ENCODE measurements around the gene ADCY9.
A peak's percentile ranks its signal among the peaks of the same experiment; 100 is the strongest.

Gene ADCY9

DNA sequence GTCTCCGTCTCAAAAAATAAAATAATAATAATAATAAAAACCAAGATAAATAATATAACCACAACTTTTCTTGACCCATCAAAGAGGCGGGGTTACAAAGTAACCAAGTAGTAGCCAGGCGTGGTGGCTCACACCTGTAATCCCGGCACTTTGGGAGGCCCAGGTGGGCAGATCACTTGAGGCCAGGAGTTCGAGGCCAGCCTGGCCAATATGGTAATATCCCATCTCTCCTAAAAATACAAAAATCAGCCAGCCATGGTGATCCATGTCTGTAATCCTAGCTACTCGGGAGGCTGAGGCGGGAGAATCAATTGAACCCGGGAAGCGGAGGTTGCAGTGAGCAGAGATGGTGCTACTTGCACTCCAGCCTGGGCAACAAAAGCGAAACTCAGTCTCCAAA lies 45.3 kb downstream of the ADCY9 start:
- TF ChIP-seq, protein P1, sequence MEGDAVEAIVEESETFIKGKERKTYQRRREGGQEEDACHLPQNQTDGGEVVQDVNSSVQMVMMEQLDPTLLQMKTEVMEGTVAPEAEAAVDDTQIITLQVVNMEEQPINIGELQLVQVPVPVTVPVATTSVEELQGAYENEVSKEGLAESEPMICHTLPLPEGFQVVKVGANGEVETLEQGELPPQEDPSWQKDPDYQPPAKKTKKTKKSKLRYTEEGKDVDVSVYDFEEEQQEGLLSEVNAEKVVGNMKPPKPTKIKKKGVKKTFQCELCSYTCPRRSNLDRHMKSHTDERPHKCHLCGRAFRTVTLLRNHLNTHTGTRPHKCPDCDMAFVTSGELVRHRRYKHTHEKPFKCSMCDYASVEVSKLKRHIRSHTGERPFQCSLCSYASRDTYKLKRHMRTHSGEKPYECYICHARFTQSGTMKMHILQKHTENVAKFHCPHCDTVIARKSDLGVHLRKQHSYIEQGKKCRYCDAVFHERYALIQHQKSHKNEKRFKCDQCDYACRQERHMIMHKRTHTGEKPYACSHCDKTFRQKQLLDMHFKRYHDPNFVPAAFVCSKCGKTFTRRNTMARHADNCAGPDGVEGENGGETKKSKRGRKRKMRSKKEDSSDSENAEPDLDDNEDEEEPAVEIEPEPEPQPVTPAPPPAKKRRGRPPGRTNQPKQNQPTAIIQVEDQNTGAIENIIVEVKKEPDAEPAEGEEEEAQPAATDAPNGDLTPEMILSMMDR (IDR thresholded peaks at IDR 0.05; ENCODE audit: low read depth, low read length), result no peak
- no peak overlapping the region for H3K4me3 ChIP-seq (replicated peaks in 1 of 2; ENCODE audit: low read depth in 2 of 2, low read length in 2 of 2)
- DNase-seq (ENCODE audit: low read depth in 2 of 2), result no peak

DNA sequence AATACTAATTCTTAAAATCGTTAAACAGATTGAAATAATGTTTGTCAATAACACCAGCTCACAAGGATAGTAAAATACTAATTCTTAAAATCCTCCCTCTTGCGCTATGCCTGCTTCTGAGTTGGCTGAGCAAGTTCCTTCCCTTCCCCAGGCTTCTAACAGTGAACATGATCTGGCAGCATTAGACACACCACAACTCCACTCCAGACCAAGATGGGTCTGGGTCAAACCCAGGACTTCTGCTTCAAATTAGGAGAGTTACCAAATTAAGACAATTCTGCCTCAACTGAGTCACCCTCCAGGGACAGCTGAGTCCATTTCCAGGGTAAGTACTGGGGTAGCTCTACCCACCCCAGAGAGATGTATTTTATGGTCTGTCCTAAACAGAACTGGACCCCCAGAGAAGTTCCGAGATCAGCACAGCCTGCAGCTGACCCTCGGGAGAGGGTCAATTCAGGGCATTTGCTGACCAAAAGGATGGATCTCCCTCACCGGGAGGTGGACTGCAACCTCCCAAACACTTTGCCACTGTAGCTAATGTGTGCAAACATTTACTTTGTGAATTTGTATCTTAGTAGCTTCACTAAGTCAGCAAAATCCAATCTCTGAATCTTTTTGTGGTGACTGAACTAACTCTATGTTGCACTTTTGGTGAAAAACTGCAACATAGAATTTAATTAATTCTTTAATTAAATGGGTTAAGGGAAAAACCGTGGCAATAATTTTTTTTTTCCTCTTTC lies 48.8 kb downstream of the ADCY9 start:
- peak in 1 of 2 donors; percentile 24 for DNase-seq (ENCODE audit: low read depth in 2 of 2)

DNA sequence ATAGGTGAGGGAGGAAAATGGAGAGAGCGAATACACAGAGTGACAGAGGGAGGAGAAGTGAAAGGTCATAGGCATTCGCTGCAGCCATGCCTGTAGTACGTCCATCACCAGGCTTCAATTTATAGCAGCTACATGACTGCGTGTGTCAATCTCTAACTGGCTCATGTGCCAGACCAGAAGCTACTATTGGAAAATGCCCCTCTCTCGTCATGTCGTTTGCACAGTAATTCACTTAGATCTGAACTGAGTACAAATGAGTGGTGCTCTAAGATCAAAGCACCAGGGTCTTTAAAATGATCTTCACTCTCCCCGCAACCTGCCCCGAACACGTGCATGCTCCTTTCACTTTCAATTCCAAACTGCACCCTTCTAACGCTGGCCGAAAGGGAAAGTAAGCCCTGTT lies 51.3 kb downstream of the ADCY9 start:
- DNase-seq (ENCODE audit: low read depth in 2 of 2), result no peak
- H3K4me3 ChIP-seq (replicated peaks in 1 of 2; ENCODE audit: low read depth in 2 of 2, low read length in 2 of 2), result no peak overlapping the region
- TF ChIP-seq, protein P1 (IDR thresholded peaks at IDR 0.05; ENCODE audit: low read depth, low read length), result no peak

More for the DNA sequence above, 48.8 kb downstream of the ADCY9 start:
- H3K4me3 ChIP-seq (replicated peaks in 1 of 2; ENCODE audit: low read depth in 2 of 2, low read length in 2 of 2), result no peak overlapping the region
- TF ChIP-seq, protein P1 (IDR thresholded peaks at IDR 0.05; ENCODE audit: low read depth, low read length), result no peak

DNA sequence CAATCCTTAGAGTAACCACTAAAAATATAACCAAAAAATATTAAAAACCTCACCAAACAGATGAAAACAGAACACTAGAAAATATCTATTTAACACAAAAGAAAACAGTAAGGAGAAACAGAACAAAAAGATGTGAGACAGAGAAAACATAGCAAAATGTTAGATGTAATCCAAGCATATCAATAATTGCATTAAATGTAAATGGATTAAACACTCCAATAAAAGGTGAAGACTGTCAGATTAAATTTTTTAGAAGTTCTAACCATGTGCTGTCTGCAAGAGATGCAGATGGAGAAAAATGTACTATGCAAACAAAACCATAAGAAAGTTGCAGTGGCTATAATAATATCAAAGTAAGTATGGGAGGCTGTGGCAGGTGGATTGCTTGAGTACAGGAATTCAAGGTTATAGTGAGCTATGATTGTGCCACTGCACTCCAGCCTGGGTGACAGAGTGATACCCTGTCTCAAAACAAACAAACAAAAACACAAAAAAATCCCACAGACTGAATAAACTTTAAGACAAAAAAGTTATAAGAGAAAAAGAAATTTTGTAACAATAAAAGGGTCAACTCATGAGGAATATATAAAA lies 53.9 kb downstream of the ADCY9 start:
- no peak overlapping the region for H3K4me3 ChIP-seq (replicated peaks in 1 of 2; ENCODE audit: low read depth in 2 of 2, low read length in 2 of 2)
- DNase-seq (ENCODE audit: low read depth in 2 of 2), result no peak
- TF ChIP-seq, protein P1 (IDR thresholded peaks at IDR 0.05; ENCODE audit: low read depth, low read length), result no peak

DNA sequence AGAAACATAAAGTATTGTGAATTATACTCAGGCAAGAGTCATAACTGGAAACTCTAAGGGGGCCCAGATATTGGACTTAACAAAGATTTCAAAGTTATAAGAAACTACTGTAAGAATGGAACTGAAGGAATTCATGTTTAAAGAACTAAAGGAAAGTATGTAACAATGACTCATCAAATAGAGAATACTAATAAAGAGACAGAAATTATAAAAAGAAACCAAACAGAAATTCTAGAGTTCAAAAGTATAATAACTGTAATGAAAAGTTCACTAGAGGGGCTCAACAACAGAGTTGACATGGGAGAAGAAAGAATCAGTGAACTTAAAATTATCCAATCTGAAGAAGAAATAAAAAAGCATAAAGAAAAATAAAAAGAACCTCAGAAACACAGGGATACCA lies 55.4 kb downstream of the ADCY9 start:
- peak in 1 of 2 donors; percentile 18 for DNase-seq (ENCODE audit: low read depth in 2 of 2)
- TF ChIP-seq, protein P1 (IDR thresholded peaks at IDR 0.05; ENCODE audit: low read depth, low read length), result no peak
- H3K4me3 ChIP-seq (replicated peaks in 1 of 2; ENCODE audit: low read depth in 2 of 2, low read length in 2 of 2), result no peak overlapping the region

DNA sequence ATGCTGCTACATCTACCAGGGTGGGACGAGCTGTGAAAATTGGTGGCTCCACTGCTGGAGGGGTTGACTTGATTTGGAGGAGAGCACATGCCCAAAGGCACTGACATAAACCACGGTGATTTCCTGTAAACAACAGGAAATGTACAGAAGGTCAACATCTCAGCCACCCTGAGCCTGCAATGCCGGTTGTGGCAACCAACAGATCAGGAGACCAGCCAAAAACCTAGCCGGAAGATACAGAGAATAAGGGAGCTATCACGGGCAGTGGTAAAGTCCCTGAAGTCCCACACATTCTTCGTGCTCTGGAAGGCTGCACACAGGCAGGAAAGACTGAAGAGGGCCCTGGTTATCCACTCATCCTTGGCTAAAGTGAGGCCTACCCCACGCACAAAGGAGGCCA lies 56.2 kb downstream of the ADCY9 start:
- H3K4me3 ChIP-seq (replicated peaks in 1 of 2; ENCODE audit: low read depth in 2 of 2, low read length in 2 of 2), result no peak overlapping the region
- DNase-seq (ENCODE audit: low read depth in 2 of 2), result peak in 1 of 2 donors; percentile 55
- TF ChIP-seq, protein P1 (IDR thresholded peaks at IDR 0.05; ENCODE audit: low read depth, low read length), result no peak
